ENCODE results near the gene SPATA31C1.

The SPATA31C1 gene

DNA sequence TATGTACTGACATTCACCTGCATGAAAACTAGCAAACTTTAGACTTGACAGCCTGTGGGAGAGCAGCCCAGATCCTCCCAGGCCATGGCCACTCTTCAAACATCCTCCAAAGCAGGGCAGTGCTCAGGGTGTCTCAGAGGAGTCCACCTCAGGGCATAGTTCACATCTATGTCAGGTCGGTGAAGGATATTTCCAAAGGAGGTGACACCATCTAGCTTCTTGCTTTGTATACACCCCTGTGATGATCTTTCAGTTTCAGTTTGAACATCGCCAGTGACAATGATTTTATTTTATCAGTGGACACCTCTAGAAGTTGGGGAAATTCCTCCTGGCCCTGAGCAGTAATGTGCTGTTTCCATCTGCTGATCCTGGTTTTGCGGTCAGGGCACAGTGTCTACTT, 36.5 kb downstream of the SPATA31C1 start:
- H4K20me1 ChIP-seq (ENCODE audit: insufficient read depth, low read length, poor library complexity, severe bottlenecking) = no peaks in the 10 kb centered on the region
- no peak overlapping the region for H3K9ac ChIP-seq (ENCODE audit: low read depth, low read length, poor library complexity, severe bottlenecking)
- no peaks in the 10 kb centered on the region for H3K36me3 ChIP-seq (ENCODE audit: insufficient read depth, low read length)
- no peaks in the 10 kb centered on the region for H3K4me1 ChIP-seq (ENCODE audit: insufficient read depth, low read length, poor library complexity, severe bottlenecking)
- no peak overlapping the region for H2AFZ ChIP-seq (ENCODE audit: low read length)
- no peaks in the 10 kb centered on the region for H3F3A ChIP-seq (ENCODE audit: low read depth)
- no peaks in the 10 kb centered on the region for H3K9me3 ChIP-seq (ENCODE audit: insufficient read depth, low read depth, low read length)
- no peak overlapping the region for H3K4me3 ChIP-seq (ENCODE audit: low read length, poor library complexity, severe bottlenecking)
- TF ChIP-seq EZH2phosphoT487 (IDR thresholded peaks at IDR 0.05; ENCODE audit: borderline replicate concordance) = no peak
- TF ChIP-seq, protein P1, sequence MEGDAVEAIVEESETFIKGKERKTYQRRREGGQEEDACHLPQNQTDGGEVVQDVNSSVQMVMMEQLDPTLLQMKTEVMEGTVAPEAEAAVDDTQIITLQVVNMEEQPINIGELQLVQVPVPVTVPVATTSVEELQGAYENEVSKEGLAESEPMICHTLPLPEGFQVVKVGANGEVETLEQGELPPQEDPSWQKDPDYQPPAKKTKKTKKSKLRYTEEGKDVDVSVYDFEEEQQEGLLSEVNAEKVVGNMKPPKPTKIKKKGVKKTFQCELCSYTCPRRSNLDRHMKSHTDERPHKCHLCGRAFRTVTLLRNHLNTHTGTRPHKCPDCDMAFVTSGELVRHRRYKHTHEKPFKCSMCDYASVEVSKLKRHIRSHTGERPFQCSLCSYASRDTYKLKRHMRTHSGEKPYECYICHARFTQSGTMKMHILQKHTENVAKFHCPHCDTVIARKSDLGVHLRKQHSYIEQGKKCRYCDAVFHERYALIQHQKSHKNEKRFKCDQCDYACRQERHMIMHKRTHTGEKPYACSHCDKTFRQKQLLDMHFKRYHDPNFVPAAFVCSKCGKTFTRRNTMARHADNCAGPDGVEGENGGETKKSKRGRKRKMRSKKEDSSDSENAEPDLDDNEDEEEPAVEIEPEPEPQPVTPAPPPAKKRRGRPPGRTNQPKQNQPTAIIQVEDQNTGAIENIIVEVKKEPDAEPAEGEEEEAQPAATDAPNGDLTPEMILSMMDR (conservative IDR thresholded peaks at IDR 0.05; ENCODE audit: low read length) = no peak
- H3K9me2 ChIP-seq (replicated peaks; ENCODE audit: low read depth, low read length) = no peaks in the 10 kb centered on the region
- no peaks in the 10 kb centered on the region for H3K79me2 ChIP-seq (ENCODE audit: insufficient read depth, low read length)
- no peaks in the 10 kb centered on the region for H3K27me3 ChIP-seq (ENCODE audit: insufficient read depth, low read length, poor library complexity, severe bottlenecking)
- H3K4me2 ChIP-seq (ENCODE audit: low read depth, low read length, poor library complexity, severe bottlenecking) = no peak overlapping the region

DNA sequence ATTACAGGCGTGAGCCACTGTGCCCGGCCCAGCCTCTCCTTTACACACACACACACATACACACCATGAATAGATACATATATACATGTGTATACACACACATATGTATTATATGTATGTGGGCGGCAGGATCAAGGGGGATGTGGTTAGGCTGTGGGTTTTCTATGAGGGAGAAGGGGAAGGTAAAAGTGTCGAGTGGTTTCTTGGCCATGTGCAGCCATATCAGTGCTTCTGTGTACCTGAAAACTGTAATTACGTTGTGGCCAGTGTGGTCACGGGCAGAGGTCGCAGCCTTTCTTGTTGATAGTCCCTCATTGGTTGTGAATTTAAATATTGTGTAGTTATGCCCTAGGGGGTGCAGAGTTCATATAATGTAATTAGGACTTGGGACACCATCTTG, 40.1 kb downstream of the SPATA31C1 start:
- no peaks in the 10 kb centered on the region for H3K9me3 ChIP-seq (ENCODE audit: insufficient read depth, low read depth, low read length)
- no peaks in the 10 kb centered on the region for H3F3A ChIP-seq (ENCODE audit: low read depth)
- TF ChIP-seq EZH2phosphoT487 (IDR thresholded peaks at IDR 0.05; ENCODE audit: borderline replicate concordance) = no peak
- TF ChIP-seq, protein P1 (conservative IDR thresholded peaks at IDR 0.05; ENCODE audit: low read length) = no peak
- H2AFZ ChIP-seq (ENCODE audit: low read length) = no peak overlapping the region
- H3K79me2 ChIP-seq (ENCODE audit: insufficient read depth, low read length) = no peaks in the 10 kb centered on the region
- no peak overlapping the region for H3K9ac ChIP-seq (ENCODE audit: low read depth, low read length, poor library complexity, severe bottlenecking)
- H3K4me3 ChIP-seq (ENCODE audit: low read length, poor library complexity, severe bottlenecking) = no peak overlapping the region
- no peaks in the 10 kb centered on the region for H3K4me1 ChIP-seq (ENCODE audit: insufficient read depth, low read length, poor library complexity, severe bottlenecking)
- no peaks in the 10 kb centered on the region for H4K20me1 ChIP-seq (ENCODE audit: insufficient read depth, low read length, poor library complexity, severe bottlenecking)
- no peaks in the 10 kb centered on the region for H3K9me2 ChIP-seq (replicated peaks; ENCODE audit: low read depth, low read length)
- H3K36me3 ChIP-seq (ENCODE audit: insufficient read depth, low read length) = no peaks in the 10 kb centered on the region
- no peak overlapping the region for H3K4me2 ChIP-seq (ENCODE audit: low read depth, low read length, poor library complexity, severe bottlenecking)
- no peaks in the 10 kb centered on the region for H3K27me3 ChIP-seq (ENCODE audit: insufficient read depth, low read length, poor library complexity, severe bottlenecking)

DNA sequence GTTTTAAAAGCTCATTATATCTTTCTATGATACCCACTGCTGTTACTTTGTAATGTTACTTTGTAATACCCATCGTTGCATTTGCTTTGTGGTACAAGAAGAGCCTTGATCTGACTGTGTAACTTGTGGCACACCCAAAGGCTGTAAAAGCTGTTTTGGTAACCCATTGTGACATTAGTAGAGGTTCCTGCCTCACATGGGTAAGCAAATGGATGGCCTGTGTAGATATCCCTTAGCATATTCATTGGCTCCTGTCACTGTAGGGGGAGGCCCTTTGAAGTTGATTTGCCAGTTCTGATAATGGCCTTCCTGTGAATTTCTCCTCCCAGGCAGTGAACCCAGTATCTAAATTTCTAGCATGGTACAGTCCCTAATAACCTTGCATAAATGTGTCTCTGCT, 40.8 kb downstream of the SPATA31C1 start:
- H2AFZ ChIP-seq (ENCODE audit: low read length) = no peak overlapping the region
- TF ChIP-seq, protein P1 (conservative IDR thresholded peaks at IDR 0.05; ENCODE audit: low read length) = no peak
- no peak for TF ChIP-seq EZH2phosphoT487 (IDR thresholded peaks at IDR 0.05; ENCODE audit: borderline replicate concordance)
- no peaks in the 10 kb centered on the region for H4K20me1 ChIP-seq (ENCODE audit: insufficient read depth, low read length, poor library complexity, severe bottlenecking)
- no peak overlapping the region for H3K4me3 ChIP-seq (ENCODE audit: low read length, poor library complexity, severe bottlenecking)
- H3F3A ChIP-seq (ENCODE audit: low read depth) = no peaks in the 10 kb centered on the region
- H3K27me3 ChIP-seq (ENCODE audit: insufficient read depth, low read length, poor library complexity, severe bottlenecking) = no peaks in the 10 kb centered on the region
- H3K79me2 ChIP-seq (ENCODE audit: insufficient read depth, low read length) = no peaks in the 10 kb centered on the region
- no peaks in the 10 kb centered on the region for H3K4me1 ChIP-seq (ENCODE audit: insufficient read depth, low read length, poor library complexity, severe bottlenecking)
- no peak overlapping the region for H3K4me2 ChIP-seq (ENCODE audit: low read depth, low read length, poor library complexity, severe bottlenecking)
- H3K36me3 ChIP-seq (ENCODE audit: insufficient read depth, low read length) = no peaks in the 10 kb centered on the region
- no peaks in the 10 kb centered on the region for H3K9me2 ChIP-seq (replicated peaks; ENCODE audit: low read depth, low read length)
- no peaks in the 10 kb centered on the region for H3K9me3 ChIP-seq (ENCODE audit: insufficient read depth, low read depth, low read length)
- no peak overlapping the region for H3K9ac ChIP-seq (ENCODE audit: low read depth, low read length, poor library complexity, severe bottlenecking)

Data from Loucy (cell line).